Esophagus muscularis mucosa (tissue), 4 donors: ENCODE measurements around the gene LIMK1.

Source experiments
- CTCF ChIP-seq, 3 experiments: fragments of 200-600 bp in 2 of 3; fragments of 450-650 bp in 1 of 3; sonication (generic) in 2 of 3; IDR thresholded peaks; one replicate each; pipeline ENCODE4 v1.5.1; 2017 to 2019; ENCODE audit warnings: antibody characterized with exemption in 3 of 3, mild to moderate bottlenecking in 2 of 3, moderate library complexity in 1 of 3
- EP300 ChIP-seq: sonication (generic); formaldehyde crosslinking; IDR thresholded peaks from one replicate; pipeline ENCODE4 v1.6.1; 2017; ENCODE audit warnings: antibody characterized with exemption
- POLR2AphosphoS5 ChIP-seq, 2 donors: sonication (generic); formaldehyde crosslinking; IDR thresholded peaks; one replicate each; pipeline ENCODE4 v1.6.1; 2017; ENCODE audit warnings: antibody characterized with exemption in 2 of 2

GRCh38 chr7:74042746-74043522 lies 40.7 kb upstream of the LIMK1 start:
- TF ChIP-seq POLR2AphosphoS5 (IDR thresholded peaks at IDR 0.05) (peak in 1 of 2 donors; percentile 34), CTCF (IDR thresholded peaks at IDR 0.05) (no peak), EP300 (no peak)
